Measurements from ENCODE around the gene ITGA2B. TPM values are rescaled to one million over a fixed set of nuclear protein-coding genes. Genes with fewer than 3 reads are reported as not detected.

Gene ITGA2B
- total and polyA plus RNA-seq, 2 of the 8 experiments (the other 6 are each of a cell fraction or from before 2014, with no cell fraction given) = 6.9 to 12.3 TPM

DNA sequence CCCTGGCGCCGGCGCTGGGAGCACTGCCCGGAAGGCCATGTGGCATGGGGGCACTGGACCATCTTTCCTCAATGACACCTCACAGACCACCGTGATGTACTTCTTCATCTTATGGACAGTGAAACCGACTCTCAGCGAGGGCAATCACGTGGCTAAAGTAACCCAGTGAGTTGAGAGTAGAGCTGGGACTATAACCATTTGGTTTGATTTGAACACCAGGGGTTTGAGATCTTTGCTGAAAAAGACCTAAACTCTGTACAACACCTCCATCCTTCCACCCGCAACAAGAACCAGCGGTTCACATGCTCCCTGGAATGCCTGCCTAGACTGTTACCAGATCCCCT is 3.3 kb downstream of the ITGA2B start (continued):
- no peak for TF ChIP-seq RNF2 (IDR thresholded peaks at IDR 0.05; ENCODE audit: borderline replicate concordance, low read depth, low read length, missing control alignments, poor library complexity, severe bottlenecking)
